HEK293 (cell line): Measurements from ENCODE around the gene DGCR8.

Experiments
- CTCF ChIA-PET: fragments of 350-600 bp; formaldehyde crosslinking; extraction: SDS; loops from one replicate; lab custom pipeline; 2021; ENCODE audit warnings: antibody characterized with exemption; lab: Yijun Ruan, JAX
- POLR2A ChIA-PET: fragments of 300-600 bp; formaldehyde crosslinking; extraction: SDS; loops from one replicate; lab custom pipeline; 2020; ENCODE audit warnings: antibody characterized with exemption, inconsistent platforms; lab: Yijun Ruan, JAX
- H3K27ac ChIP-seq: fragments of 200-500 bp; sonication (Bioruptor generic); 2 replicates; pipeline ENCODE4 v1.5.1; 2014; ENCODE audit warnings: low read depth, low read length, control low read depth, inconsistent platforms; ENCODE audit errors: extremely low read depth
- H3K36me3 ChIP-seq, 2 experiments: fragments of 200-500 bp in 1 of 2; sonication (Bioruptor generic) in 1 of 2; 1 replicate in 1 of 2; 2 replicates in 1 of 2; pipeline ENCODE4 v1.5.1; 2014 to 2017; ENCODE audit warnings: inconsistent platforms in 2 of 2, low read length in 2 of 2; ENCODE audit not compliant: control insufficient read depth in 2 of 2, insufficient read depth in 1 of 2
- H3K4me1 ChIP-seq: fragments of 200-500 bp; sonication (Bioruptor generic); 2 replicates; pipeline ENCODE4 v1.5.1; 2014; ENCODE audit warnings: mild to moderate bottlenecking, low read length, inconsistent platforms; ENCODE audit not compliant: control insufficient read depth, insufficient read depth
- H3K4me3 ChIP-seq: 2 replicates; pipeline ENCODE4 v1.5.1; 2011; ENCODE audit warnings: low read depth, mild to moderate bottlenecking, control low read depth, low read length, moderate library complexity
- H3K9me3 ChIP-seq: fragments of 200-500 bp; sonication (Bioruptor generic); 2 replicates; pipeline ENCODE4 v1.5.1; 2014; ENCODE audit warnings: low read depth, low read length, inconsistent platforms; ENCODE audit not compliant: control insufficient read depth, insufficient read depth
- BCL11B ChIP-seq: fragments of 450-650 bp; formaldehyde crosslinking; IDR thresholded peaks from 2 replicates; pipeline ENCODE4 v1.5.1; 2016; ENCODE audit warnings: low read depth, missing biosample characterization, missing genetic modification characterization
- KLF9 ChIP-seq: fragments of 450-650 bp; formaldehyde crosslinking; IDR thresholded peaks from 2 replicates; pipeline ENCODE4 v1.5.1; 2016; ENCODE audit warnings: missing biosample characterization, missing genetic modification characterization, low read depth
- PATZ1 ChIP-seq: fragments of 450-650 bp; formaldehyde crosslinking; IDR thresholded peaks from 2 replicates; pipeline ENCODE4 v1.5.1; 2016; ENCODE audit warnings: missing biosample characterization, missing genetic modification characterization
- SP2 ChIP-seq: fragments of 450-650 bp; formaldehyde crosslinking; IDR thresholded peaks from 2 replicates; pipeline ENCODE4 v1.5.1; 2016; ENCODE audit warnings: missing biosample characterization, missing genetic modification characterization
- ZBTB17 ChIP-seq: fragments of 450-650 bp; formaldehyde crosslinking; IDR thresholded peaks from 2 replicates; pipeline ENCODE4 v1.5.1; 2016; ENCODE audit warnings: missing biosample characterization, missing genetic modification characterization
- ZBTB44 ChIP-seq: fragments of 450-650 bp; IDR thresholded peaks from 2 replicates; pipeline ENCODE4 v1.5.1; 2018; ENCODE audit warnings: missing biosample characterization, mild to moderate bottlenecking, missing genetic modification characterization
- ZNF10 ChIP-seq: fragments of 450-650 bp; formaldehyde crosslinking; IDR thresholded peaks from 2 replicates; pipeline ENCODE4 v1.5.1; 2017; ENCODE audit warnings: missing biosample characterization, missing genetic modification characterization
- ZNF121 ChIP-seq: fragments of 450-650 bp; formaldehyde crosslinking; IDR thresholded peaks from 2 replicates; pipeline ENCODE4 v1.5.1; 2016; ENCODE audit warnings: missing biosample characterization, missing genetic modification characterization
- ZNF184 ChIP-seq: fragments of 450-650 bp; IDR thresholded peaks from 2 replicates; pipeline ENCODE4 v1.5.1; 2018; ENCODE audit warnings: missing biosample characterization, mild to moderate bottlenecking, missing genetic modification characterization
- ZNF202 ChIP-seq: fragments of 450-650 bp; formaldehyde crosslinking; IDR thresholded peaks from 2 replicates; pipeline ENCODE4 v1.5.1; 2016; ENCODE audit warnings: missing biosample characterization, missing genetic modification characterization, borderline replicate concordance
- ZNF211 ChIP-seq: fragments of 450-650 bp; formaldehyde crosslinking; IDR thresholded peaks from 2 replicates; pipeline ENCODE4 v1.5.1; 2016; ENCODE audit warnings: low read depth, missing biosample characterization, missing genetic modification characterization
- ZNF221 ChIP-seq: fragments of 450-650 bp; formaldehyde crosslinking; IDR thresholded peaks from 2 replicates; pipeline ENCODE4 v1.5.1; 2017; ENCODE audit warnings: missing biosample characterization, missing genetic modification characterization, borderline replicate concordance
- ZNF302 ChIP-seq: fragments of 450-650 bp; formaldehyde crosslinking; IDR thresholded peaks from 2 replicates; pipeline ENCODE4 v1.5.1; 2016; ENCODE audit warnings: missing biosample characterization, missing genetic modification characterization, low read depth
- ZNF423 ChIP-seq: fragments of 450-650 bp; formaldehyde crosslinking; IDR thresholded peaks from 2 replicates; pipeline ENCODE4 v1.5.1; 2016; ENCODE audit warnings: missing biosample characterization, missing genetic modification characterization
- ZNF433 ChIP-seq: fragments of 450-650 bp; formaldehyde crosslinking; IDR thresholded peaks from 2 replicates; pipeline ENCODE4 v1.5.1; 2016; ENCODE audit warnings: missing biosample characterization, missing genetic modification characterization, low read depth
- ZNF473 ChIP-seq: fragments of 450-650 bp; formaldehyde crosslinking; IDR thresholded peaks from 2 replicates; pipeline ENCODE4 v1.5.1; 2017; ENCODE audit warnings: missing biosample characterization, missing genetic modification characterization
- ZNF514 ChIP-seq: fragments of 450-650 bp; formaldehyde crosslinking; IDR thresholded peaks from 2 replicates; pipeline ENCODE4 v1.5.1; 2016; ENCODE audit warnings: missing biosample characterization, missing genetic modification characterization
- ZNF639 ChIP-seq: fragments of 450-650 bp; formaldehyde crosslinking; IDR thresholded peaks from 2 replicates; pipeline ENCODE4 v1.5.1; 2016; ENCODE audit warnings: missing biosample characterization, missing genetic modification characterization
- ZNF692 ChIP-seq: fragments of 450-650 bp; formaldehyde crosslinking; IDR thresholded peaks from 2 replicates; pipeline ENCODE4 v1.5.1; 2016; ENCODE audit warnings: missing biosample characterization, missing genetic modification characterization
- ZNF76 ChIP-seq: fragments of 450-650 bp; formaldehyde crosslinking; IDR thresholded peaks from 2 replicates; pipeline ENCODE4; 2016; ENCODE audit warnings: low read depth, missing biosample characterization, missing genetic modification characterization, borderline replicate concordance
- ZNF792 ChIP-seq: fragments of 450-650 bp; formaldehyde crosslinking; IDR thresholded peaks from 2 replicates; pipeline ENCODE4 v1.5.1; 2016; ENCODE audit warnings: missing biosample characterization, missing genetic modification characterization
- ZSCAN23 ChIP-seq: fragments of 450-650 bp; formaldehyde crosslinking; IDR thresholded peaks from 2 replicates; pipeline ENCODE4 v1.5.1; 2016; ENCODE audit warnings: missing biosample characterization, missing genetic modification characterization

Gene DGCR8

GRCh38 chr22:20054034-20054427 lies 26.0 kb upstream of the DGCR8 start (continued):
- TF ChIP-seq PATZ1 (tag by site-specific recombination) (no peak), ZNF221 (tag by site-specific recombination) (no peak), KLF9 (tag by site-specific recombination) (no peak)

GRCh38 chr22:20054485-20054884 lies 25.6 kb upstream of the DGCR8 start:
- no peak overlapping the region for H3K4me3 ChIP-seq
- CTCF ChIA-PET: interaction anchor here (0.7 kb wide), 1 partner anchor 36 kb away, joined by 3 read pairs; no protein-coding TSS in a partner anchor
- no peak overlapping the region for H3K27ac ChIP-seq
- H3K36me3 ChIP-seq: peaks cover 0 to 55% of the 10 kb centered on the region in 2 experiments; a peak in 2 of 3 replicates
- POLR2A ChIA-PET: no interaction called here
- no peaks in the 10 kb centered on the region for H3K9me3 ChIP-seq
- TF ChIP-seq ZNF211 (tag by site-specific recombination): no peak
- no peak for TF ChIP-seq ZBTB17 (tag by site-specific recombination)
- no peak for TF ChIP-seq ZNF76 (tag by site-specific recombination)
- no peak for TF ChIP-seq ZSCAN23 (tag by site-specific recombination)
- TF ChIP-seq, all 188 proteins: peak for 0
- no peaks in the 10 kb centered on the region for H3K4me1 ChIP-seq

- ChIA-PET POLR2A (no interaction called here), CTCF (no interaction called here)
- peaks cover 0 to 55% of the 10 kb centered on the region in 2 experiments; a peak in 2 of 3 replicates for H3K36me3 ChIP-seq
- H3K4me3 ChIP-seq: no peak overlapping the region
- no peak for TF ChIP-seq ZNF423 (tag by site-specific recombination)
- TF ChIP-seq ZNF121 (tag by site-specific recombination): peak; percentile 93
- no peak for TF ChIP-seq ZNF202 (tag by site-specific recombination)
- no peak for TF ChIP-seq ZNF473 (tag by site-specific recombination)
- no peak for TF ChIP-seq ZNF302 (tag by site-specific recombination)
- no peak for TF ChIP-seq ZNF692 (tag by site-specific recombination)
- no peak for TF ChIP-seq ZNF433
- H3K27ac ChIP-seq: no peak overlapping the region
- H3K9me3 ChIP-seq: no peaks in the 10 kb centered on the region
- H3K4me1 ChIP-seq: no peaks in the 10 kb centered on the region
Observed at GRCh38 chr22:20055144-20055543, 24.9 kb upstream of the DGCR8 start.

- no peak overlapping the region for H3K4me3 ChIP-seq
- H3K9me3 ChIP-seq: no peaks in the 10 kb centered on the region
- peaks cover 0 to 55% of the 10 kb centered on the region in 2 experiments; a peak in 2 of 3 replicates for H3K36me3 ChIP-seq
- no peak overlapping the region for H3K27ac ChIP-seq
- ChIA-PET CTCF (no interaction called here), POLR2A (no interaction called here)
- no peaks in the 10 kb centered on the region for H3K4me1 ChIP-seq
- TF ChIP-seq SP2 (tag by site-specific recombination) (no peak), ZNF514 (tag by site-specific recombination) (no peak), ZNF792 (tag by site-specific recombination) (no peak), ZNF10 (tag by site-specific recombination) (no peak), ZNF639 (tag by site-specific recombination) (no peak), ZNF184 (no peak), BCL11B (tag by site-specific recombination) (no peak), ZBTB44 (tag by site-specific recombination) (no peak), ZBTB17 (tag by site-specific recombination) (no peak)
Observed at GRCh38 chr22:20055654-20056053, 24.4 kb upstream of the DGCR8 start.
